HepG2 (cell line): ENCODE measurements around the gene BAZ1A. TPM values are rescaled to one million over a fixed set of nuclear protein-coding genes. Genes with fewer than 3 reads are reported as not detected.

ENCODE experiments used
- AKNA ChIP-seq: sonication (generic); formaldehyde crosslinking; IDR thresholded peaks from 2 replicates; pipeline ENCODE4 v1.4.0; 2020; ENCODE audit warnings: missing genetic modification reagents, borderline replicate concordance
- BATF2 ChIP-seq: sonication (generic); formaldehyde crosslinking; IDR thresholded peaks from 2 replicates; pipeline ENCODE4 v1.8.0; 2022; ENCODE audit warnings: mild to moderate bottlenecking, missing genetic modification reagents, moderate library complexity
- CBX1 ChIP-seq: IDR thresholded peaks from one replicate; pipeline ENCODE4 v1.6.1; 2016; ENCODE audit warnings: antibody characterized with exemption, low read depth
- CSRNP1 ChIP-seq: sonication (generic); formaldehyde crosslinking; IDR thresholded peaks from 2 replicates; pipeline ENCODE4 v1.8.1; 2023; ENCODE audit warnings: mild to moderate bottlenecking, missing genetic modification reagents
- ETV5 ChIP-seq: IDR thresholded peaks from 2 replicates; pipeline ENCODE4 v1.6.1; 2018; ENCODE audit warnings: missing biosample characterization, missing genetic modification reagents, inconsistent platforms, borderline replicate concordance
- HMG20A ChIP-seq: IDR thresholded peaks from 2 replicates; pipeline ENCODE4 v1.6.1; 2016; ENCODE audit warnings: borderline replicate concordance
- TCF12 ChIP-seq, 2 experiments: fragments of 450-650 bp in 1 of 2; sonication (generic) in 1 of 2; formaldehyde crosslinking in 1 of 2; IDR thresholded peaks; 2 replicates each; pipeline versions ENCODE4 v1.6.1 to v1.8.0; 2017 to 2022; ENCODE audit warnings: antibody characterized with exemption in 1 of 2, mild to moderate bottlenecking in 1 of 2, missing genetic modification reagents in 1 of 2, moderate library complexity in 1 of 2
- ZBTB10 ChIP-seq: sonication (generic); formaldehyde crosslinking; IDR thresholded peaks from 2 replicates; pipeline ENCODE4 v1.4.0; 2020; ENCODE audit warnings: missing genetic modification reagents, borderline replicate concordance
- ZGPAT ChIP-seq: IDR thresholded peaks from 2 replicates; pipeline ENCODE4 v1.6.1; 2016; ENCODE audit warnings: mild to moderate bottlenecking
- ZNF615 ChIP-seq: sonication (generic); formaldehyde crosslinking; IDR thresholded peaks from 2 replicates; pipeline ENCODE4 v1.5.0; 2020; ENCODE audit warnings: mild to moderate bottlenecking, missing genetic modification reagents, borderline replicate concordance
- ZNF775 ChIP-seq: sonication (generic); formaldehyde crosslinking; IDR thresholded peaks from 2 replicates; pipeline ENCODE4 v1.4.0; 2020; ENCODE audit warnings: missing genetic modification reagents, mild to moderate bottlenecking, moderate library complexity, borderline replicate concordance
- ZNF839 ChIP-seq: sonication (generic); formaldehyde crosslinking; IDR thresholded peaks from 2 replicates; pipeline ENCODE4 v1.4.0; 2020; ENCODE audit warnings: missing genetic modification reagents, mild to moderate bottlenecking, borderline replicate concordance
- polyA plus RNA-seq, 8 experiments: library from polyadenylated mRNA; depleted of rRNA in 3 of 8; stranded (reverse) in 7 of 8; unstranded in 1 of 8; fragments of >200 nt; fragmentation: Illumina TruSeq in 4 of 8; extraction: Trizol in 4 of 8; gene quantifications; 2 replicates each; pipeline versions ENCODE4 v1.2.1 to v1.2.3, GENCODE V29; 2011 to 2016; ENCODE audit warnings: low read depth in 4 of 8, missing spikeins in 1 of 8, mixed read lengths in 1 of 8; ENCODE audit not compliant: insufficient read depth in 1 of 8
- total RNA-seq, 5 experiments: library from RNA; depleted of rRNA; stranded (reverse); fragments of >200 nt; fragmentation: Illumina TruSeq; extraction: Trizol; gene quantifications; 2 replicates each; pipeline ENCODE4 v1.2.3, GENCODE V29; 2016; ENCODE audit warnings: low read depth in 1 of 5
- TF ChIP-seq, protein P1 (sequence below): sonication (generic); formaldehyde crosslinking; IDR thresholded peaks from 2 replicates; pipeline ENCODE4 v1.4.0; 2020; ENCODE audit warnings: mild to moderate bottlenecking, missing genetic modification reagents

BAZ1A gene
- total and polyA plus RNA-seq, 2 of the 13 experiments (the other 11 are each of a cell fraction or from before 2014, with no cell fraction given) = 20.9 to 56.8 TPM

DNA sequence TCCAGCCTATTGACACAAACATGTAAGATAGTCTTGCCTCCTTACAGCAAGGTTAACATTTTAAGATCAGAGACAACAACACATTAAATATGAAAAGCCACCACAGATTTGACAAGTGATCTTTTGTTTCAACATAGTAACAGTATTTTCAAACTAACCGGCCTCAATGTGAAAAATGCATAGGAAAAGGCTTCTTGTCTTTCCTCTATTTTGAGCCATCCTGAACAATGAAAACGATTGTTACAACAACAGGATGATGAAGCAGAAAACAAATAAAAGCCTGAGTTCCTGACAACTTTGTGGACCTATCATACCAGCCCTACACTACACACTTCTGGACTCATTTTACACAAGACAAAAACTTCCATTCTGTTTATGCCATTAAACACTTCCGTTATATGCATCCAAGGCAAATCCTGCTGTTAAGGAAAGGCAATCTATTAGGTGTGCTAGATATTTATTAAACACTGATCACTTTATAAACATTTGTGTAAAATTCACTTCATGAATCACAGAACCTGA lies 37.3 kb downstream of the BAZ1A start (continued):
- TF ChIP-seq CSRNP1 (CRISPR knock-in tag) = no peak
- TF ChIP-seq CBX1 = no peak
- no peak for TF ChIP-seq ZNF839 (CRISPR knock-in tag)
- TF ChIP-seq, protein P1, sequence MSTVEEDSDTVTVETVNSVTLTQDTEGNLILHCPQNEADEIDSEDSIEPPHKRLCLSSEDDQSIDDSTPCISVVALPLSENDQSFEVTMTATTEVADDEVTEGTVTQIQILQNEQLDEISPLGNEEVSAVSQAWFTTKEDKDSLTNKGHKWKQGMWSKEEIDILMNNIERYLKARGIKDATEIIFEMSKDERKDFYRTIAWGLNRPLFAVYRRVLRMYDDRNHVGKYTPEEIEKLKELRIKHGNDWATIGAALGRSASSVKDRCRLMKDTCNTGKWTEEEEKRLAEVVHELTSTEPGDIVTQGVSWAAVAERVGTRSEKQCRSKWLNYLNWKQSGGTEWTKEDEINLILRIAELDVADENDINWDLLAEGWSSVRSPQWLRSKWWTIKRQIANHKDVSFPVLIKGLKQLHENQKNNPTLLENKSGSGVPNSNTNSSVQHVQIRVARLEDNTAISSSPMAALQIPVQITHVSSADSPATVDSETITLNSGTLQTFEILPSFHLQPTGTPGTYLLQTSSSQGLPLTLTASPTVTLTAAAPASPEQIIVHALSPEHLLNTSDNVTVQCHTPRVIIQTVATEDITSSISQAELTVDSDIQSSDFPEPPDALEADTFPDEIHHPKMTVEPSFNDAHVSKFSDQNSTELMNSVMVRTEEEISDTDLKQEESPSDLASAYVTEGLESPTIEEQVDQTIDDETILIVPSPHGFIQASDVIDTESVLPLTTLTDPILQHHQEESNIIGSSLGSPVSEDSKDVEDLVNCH (CRISPR knock-in tag) = no peak
- peak; percentile 81 for TF ChIP-seq HMG20A
- TF ChIP-seq ZNF615 (CRISPR knock-in tag) = 0 out of 2 replicates have a peak, but pooled peaks have one; percentile 2
- TF ChIP-seq BATF2 (CRISPR knock-in tag) = no peak
- TF ChIP-seq ZBTB10 = no peak
- TF ChIP-seq ETV5 (CRISPR knock-in tag) = peak; percentile 80; the same call in 1 of the 2 replicates
- no peak for TF ChIP-seq AKNA (CRISPR knock-in tag)
- no peak for TF ChIP-seq ZNF775 (CRISPR knock-in tag)
- TF ChIP-seq ZGPAT (CRISPR knock-in tag) = peak; percentile 96
- TF ChIP-seq TCF12 (IDR thresholded peaks at IDR 0.05) = no peak
- no peak for TF ChIP-seq TCF12 (CRISPR knock-in tag; IDR thresholded peaks at IDR 0.05)
